Ovary (tissue), 9 donors: ENCODE measurements around the gene FOSL2. TPM values are rescaled to one million over a fixed set of nuclear protein-coding genes. Genes with fewer than 3 reads are reported as not detected.
A peak's percentile ranks its signal among the peaks of the same experiment; 100 is the strongest.

Source experiments
- DNase-seq, 5 donors: peaks; one replicate each; pipeline ENCODE4 v3.0.0-alpha.2; 2019 to 2020
- H3K27ac ChIP-seq, 2 donors: fragments of 200-600 bp; one replicate each; pipeline versions ENCODE4 v1.5.1 to v1.8.0; 2019 to 2022
- H3K27me3 ChIP-seq: fragments of 200-600 bp; one replicate; pipeline ENCODE4 v1.8.0; 2022
- H3K36me3 ChIP-seq: fragments of 200-600 bp; sonication (generic); one replicate; pipeline ENCODE4 v1.5.1; 2019
- H3K4me1 ChIP-seq: one replicate; pipeline ENCODE4 v1.8.1; 2013; ENCODE audit warnings: mild to moderate bottlenecking, moderate library complexity; ENCODE audit not compliant: insufficient read depth
- H3K4me3 ChIP-seq: fragments of 200-600 bp; sonication (generic); one replicate; pipeline ENCODE4 v1.5.1; 2017
- H3K9me3 ChIP-seq, 2 donors: fragments of 200-600 bp in 1 of 2; sonication (generic) in 1 of 2; one replicate each; pipeline versions ENCODE4 v1.5.1 to v1.8.1; 2013 to 2019; ENCODE audit warnings: mild to moderate bottlenecking in 1 of 2, moderate library complexity in 1 of 2
- EP300 ChIP-seq: sonication (generic); formaldehyde crosslinking; IDR thresholded peaks from one replicate; pipeline ENCODE4 v1.6.1; 2017; ENCODE audit warnings: antibody characterized with exemption
- POLR2A ChIP-seq: fragments of 450-650 bp; IDR thresholded peaks from one replicate; pipeline ENCODE4 v1.6.1; 2017; ENCODE audit warnings: antibody characterized with exemption, mild to moderate bottlenecking, moderate library complexity
- WGBS, 3 donors: extraction: QIAGEN DNeasy Blood & Tissue Kit in 1 of 3; methylation state at CpG; one replicate each; pipeline versions ENCODE4 v1.1.5 to v1.1.7; 2013 to 2017; 5-methylcytosine and 5-hydroxymethylcytosine counted together
- intact Hi-C, 4 donors: fragments of 100-400 bp; cut with DNase I; formaldehyde crosslinking; loops; one replicate each; pipeline versions ENCODE4 v1.11.0 to v1.15.1; 2022 to 2023
- polyA plus RNA-seq, 2 donors: library from polyadenylated mRNA; stranded (reverse); fragments of 200-250 nt in 1 of 2; fragments of 350-450 nt in 1 of 2; fragmentation: Illumina TruSeq in 1 of 2; extraction: RNeasy Lipid Tissue Mini Kit (QIAGEN cat#74804) in 1 of 2; gene quantifications; one replicate each; pipeline ENCODE4 v1.2.3, GENCODE V29; 2013 to 2014
- total RNA-seq, 7 donors: library from RNA; depleted of rRNA in 2 of 7; stranded (reverse); fragments of >200 nt in 2 of 7; fragmentation: NEBNext Ultra II Directional in 3 of 7; extraction: Animal tissue kit (Norgen Biotek cat#: 25700) in 3 of 7; gene quantifications; one replicate each; pipeline versions ENCODE4 v1.1.0 to v1.2.4, GENCODE V29; 2016 to 2023
- TF ChIP-seq, protein P1 (sequence below), 3 donors: fragments of 450-650 bp in 2 of 3; fragments of 200-600 bp in 1 of 3; IDR thresholded peaks; one replicate each; pipeline versions ENCODE4 v1.5.1 to v1.8.0; 2016 to 2022; ENCODE audit warnings: antibody characterized with exemption in 3 of 3, mild to moderate bottlenecking in 1 of 3
- donor health status: DM: no; HTN: no; CAD: no; lungs with moderate emphysema.
- donor health status: DM: no; HTN: no; CAD: no.
- donor health status: Bipolar disorder and iron deficiency.
- donor health status: DM: yes; HTN: yes; CAD: no.
- donor health status: DM: no; HTN: no; CAD: no.
- donor health status: DM: yes; HTN: yes; CAD: no.

The FOSL2 gene
- total and polyA plus RNA-seq, 9 donors, result 56.2 to 322 (median 146) TPM

DNA sequence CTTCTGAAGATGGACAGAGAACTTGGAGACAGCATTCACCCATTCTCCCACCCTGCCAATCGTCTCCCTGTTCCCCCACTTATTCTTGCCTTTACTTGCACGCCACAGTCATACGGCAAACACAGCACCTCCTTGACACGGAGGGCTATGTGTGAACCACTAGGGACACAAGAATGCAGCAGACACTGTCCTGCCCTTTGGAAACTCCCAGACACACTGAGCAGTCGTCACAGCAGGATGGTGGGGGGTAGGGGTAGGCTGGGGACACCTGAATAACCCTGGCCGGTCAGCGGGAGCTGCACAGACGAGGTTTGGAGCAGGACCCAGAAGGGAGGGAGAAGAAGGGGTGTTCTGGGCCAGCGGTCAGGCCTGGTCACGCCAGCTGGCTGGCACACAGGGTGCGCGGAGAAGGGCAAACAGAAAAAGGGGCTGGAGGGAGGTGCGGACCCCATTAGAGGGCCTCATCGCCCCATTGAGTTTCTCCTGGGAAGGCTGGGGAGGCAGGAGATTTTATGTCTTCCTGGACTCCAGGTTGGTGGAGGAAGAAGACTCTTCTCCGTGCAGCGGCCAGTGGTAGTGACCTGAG is 40.0 kb upstream of the FOSL2 start:
- Histone ChIP-seq H3K4me3 (no peak overlapping the region), H3K27me3 (no peaks in the 10 kb centered on the region), H3K27ac (no peak overlapping the region), H3K36me3 (no peaks in the 10 kb centered on the region), H3K9me3 (no peaks in the 10 kb centered on the region), H3K4me1 (peaks cover 16% of the 10 kb centered on the region)
- intact Hi-C loops, result no loop called here
- peak in 1 of 5 donors; percentile 25 for DNase-seq
- WGBS, 3 donors, result 86 to 89% (median 87%) methylated on average over 14 to 16 of the region's 16 CpGs
- TF ChIP-seq EP300 (no peak), POLR2A (no peak)
- TF ChIP-seq, protein P1, sequence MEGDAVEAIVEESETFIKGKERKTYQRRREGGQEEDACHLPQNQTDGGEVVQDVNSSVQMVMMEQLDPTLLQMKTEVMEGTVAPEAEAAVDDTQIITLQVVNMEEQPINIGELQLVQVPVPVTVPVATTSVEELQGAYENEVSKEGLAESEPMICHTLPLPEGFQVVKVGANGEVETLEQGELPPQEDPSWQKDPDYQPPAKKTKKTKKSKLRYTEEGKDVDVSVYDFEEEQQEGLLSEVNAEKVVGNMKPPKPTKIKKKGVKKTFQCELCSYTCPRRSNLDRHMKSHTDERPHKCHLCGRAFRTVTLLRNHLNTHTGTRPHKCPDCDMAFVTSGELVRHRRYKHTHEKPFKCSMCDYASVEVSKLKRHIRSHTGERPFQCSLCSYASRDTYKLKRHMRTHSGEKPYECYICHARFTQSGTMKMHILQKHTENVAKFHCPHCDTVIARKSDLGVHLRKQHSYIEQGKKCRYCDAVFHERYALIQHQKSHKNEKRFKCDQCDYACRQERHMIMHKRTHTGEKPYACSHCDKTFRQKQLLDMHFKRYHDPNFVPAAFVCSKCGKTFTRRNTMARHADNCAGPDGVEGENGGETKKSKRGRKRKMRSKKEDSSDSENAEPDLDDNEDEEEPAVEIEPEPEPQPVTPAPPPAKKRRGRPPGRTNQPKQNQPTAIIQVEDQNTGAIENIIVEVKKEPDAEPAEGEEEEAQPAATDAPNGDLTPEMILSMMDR (IDR thresholded peaks at IDR 0.05), result no peak

DNA sequence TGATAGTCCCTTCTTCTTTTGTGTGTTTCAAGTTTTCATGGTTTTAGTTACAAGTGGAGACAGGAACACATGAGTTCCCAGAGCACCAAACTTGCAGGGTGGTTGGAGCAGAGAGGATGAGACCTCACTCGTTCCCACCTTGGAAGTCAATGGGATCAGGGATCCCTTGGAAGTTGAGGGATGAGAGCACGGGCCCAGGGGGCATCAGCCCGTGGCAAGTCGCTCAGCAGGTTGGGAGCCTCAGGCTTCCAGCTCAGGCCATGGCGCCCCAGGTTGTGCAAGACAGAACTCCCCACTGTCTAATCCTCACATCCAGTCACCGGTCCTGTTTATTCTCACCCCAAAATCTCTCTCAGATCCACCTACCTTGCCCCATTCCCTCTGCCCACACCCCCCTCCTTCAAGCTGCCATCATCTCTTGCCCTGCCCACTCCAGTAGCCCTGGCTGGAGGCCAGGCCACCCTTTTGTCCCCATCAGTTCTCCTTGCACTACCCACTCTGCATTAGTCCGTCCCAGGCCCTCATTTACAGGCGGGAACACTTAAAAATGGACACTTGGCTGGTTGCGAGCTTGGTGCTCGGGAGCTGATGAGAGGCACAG is 37.6 kb upstream of the FOSL2 start:
- DNase-seq, result no peak
- TF ChIP-seq, protein P1 (IDR thresholded peaks at IDR 0.05), result no peak
- TF ChIP-seq EP300 (no peak), POLR2A (no peak)
- Histone ChIP-seq H3K9me3 (no peaks in the 10 kb centered on the region), H3K36me3 (no peaks in the 10 kb centered on the region), H3K4me1 (peaks cover 16% of the 10 kb centered on the region), H3K4me3 (no peak overlapping the region), H3K27ac (peak overlapping the region; percentile 39 to 80), H3K27me3 (no peaks in the 10 kb centered on the region)
- 91 to 97% (median 95%) methylated on average over 10 of the region's 10 CpGs for WGBS, 3 donors
- intact Hi-C loops, result no loop called here

DNA sequence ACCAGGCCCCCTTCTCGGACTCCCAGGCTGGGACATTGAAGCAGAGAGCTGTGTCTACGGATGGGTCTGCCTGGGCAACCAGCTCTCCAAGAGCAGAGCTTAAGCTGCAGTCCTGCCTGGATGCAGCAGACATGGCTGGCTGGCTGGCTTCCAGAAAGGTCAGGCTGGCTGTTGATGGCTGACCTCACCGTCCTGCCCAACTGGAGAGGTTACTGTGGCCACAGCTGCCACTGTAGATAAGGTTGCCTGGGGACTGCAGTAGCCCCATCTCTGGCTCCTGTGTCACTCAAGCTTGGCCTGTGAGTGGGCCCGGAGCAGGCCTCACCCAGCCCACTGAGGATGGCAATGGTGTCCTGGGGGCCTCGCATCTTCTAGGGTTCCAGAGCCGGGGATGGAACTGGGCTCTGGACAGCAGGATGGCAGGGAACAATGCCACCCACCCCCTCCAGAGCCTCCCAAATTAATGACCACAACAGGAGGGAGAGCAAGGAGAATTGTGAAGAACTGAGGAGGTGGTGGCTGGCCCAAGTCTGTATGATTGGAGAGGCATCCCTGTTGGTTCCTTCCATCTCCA is 37.0 kb upstream of the FOSL2 start:
- peak overlapping the region; percentile 39 to 80 for H3K27ac ChIP-seq
- intact Hi-C loops, result no loop called here
- no peaks in the 10 kb centered on the region for H3K27me3 ChIP-seq
- no peaks in the 10 kb centered on the region for H3K36me3 ChIP-seq
- DNase-seq, result peak; percentile 58 to 77 (median 67)
- 83 to 87% (median 83%) methylated on average over 6 of the region's 6 CpGs for WGBS, 3 donors
- no peak overlapping the region for H3K4me3 ChIP-seq
- no peaks in the 10 kb centered on the region for H3K9me3 ChIP-seq
- no peak for TF ChIP-seq POLR2A
- no peak for TF ChIP-seq EP300
- TF ChIP-seq, protein P1 (IDR thresholded peaks at IDR 0.05), result no peak
- peaks cover 16% of the 10 kb centered on the region for H3K4me1 ChIP-seq

DNA sequence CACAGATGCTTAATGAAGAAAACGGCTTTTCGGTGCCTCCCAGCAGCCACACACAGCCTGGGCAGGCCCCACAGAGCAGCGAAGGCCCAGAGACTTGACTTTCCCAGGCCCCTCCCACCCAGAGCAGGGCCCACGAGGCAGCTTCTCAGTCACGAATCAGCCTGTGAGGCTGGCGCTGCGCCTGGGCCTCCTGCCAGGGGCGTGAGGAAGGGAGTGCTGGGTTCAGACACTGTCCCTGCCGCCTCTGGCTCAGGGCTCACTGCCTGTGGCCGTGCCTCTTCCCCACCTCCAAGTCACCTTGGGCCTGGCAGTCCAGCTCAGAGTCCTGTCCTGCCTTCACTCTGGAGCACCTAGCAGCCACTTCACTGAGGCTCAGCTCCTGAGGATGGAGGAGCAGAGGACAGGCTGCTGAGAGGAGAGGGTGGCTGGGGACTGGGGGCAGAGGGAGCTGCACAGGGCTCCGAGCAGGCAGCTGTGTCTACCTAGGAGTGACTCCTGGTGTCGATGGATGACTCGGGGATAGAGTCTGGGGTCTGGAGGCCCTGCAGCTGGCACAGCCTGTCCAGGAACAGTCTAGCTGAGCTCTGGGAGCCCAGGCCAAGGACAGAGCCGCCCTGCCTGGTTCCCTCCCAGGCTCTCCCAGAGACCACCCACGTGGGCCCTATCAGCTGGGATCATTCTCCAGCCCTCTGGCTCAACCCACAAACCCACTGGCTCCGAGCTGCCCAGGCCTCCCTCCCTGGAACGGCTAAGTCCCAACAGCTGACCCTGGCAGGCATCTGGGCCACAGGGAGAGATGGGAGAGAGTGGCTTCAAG is 36.4 kb upstream of the FOSL2 start:
- Histone ChIP-seq H3K36me3 (no peaks in the 10 kb centered on the region), H3K27me3 (no peaks in the 10 kb centered on the region), H3K27ac (peak overlapping the region; percentile 39 to 80), H3K4me3 (no peak overlapping the region), H3K4me1 (peaks cover 16% of the 10 kb centered on the region), H3K9me3 (no peaks in the 10 kb centered on the region)
- intact Hi-C loops, result no loop called here
- DNase-seq, result peak; percentile 91 to 94 (median 93)
- WGBS, 3 donors, result 10 to 29% (median 13%) methylated on average over 15 to 17 of the region's 17 CpGs
- TF ChIP-seq POLR2A, result no peak
- no peak for TF ChIP-seq EP300
- TF ChIP-seq, protein P1 (IDR thresholded peaks at IDR 0.05), result no peak
